ENCODE data around the gene JAZF1.

DNA sequence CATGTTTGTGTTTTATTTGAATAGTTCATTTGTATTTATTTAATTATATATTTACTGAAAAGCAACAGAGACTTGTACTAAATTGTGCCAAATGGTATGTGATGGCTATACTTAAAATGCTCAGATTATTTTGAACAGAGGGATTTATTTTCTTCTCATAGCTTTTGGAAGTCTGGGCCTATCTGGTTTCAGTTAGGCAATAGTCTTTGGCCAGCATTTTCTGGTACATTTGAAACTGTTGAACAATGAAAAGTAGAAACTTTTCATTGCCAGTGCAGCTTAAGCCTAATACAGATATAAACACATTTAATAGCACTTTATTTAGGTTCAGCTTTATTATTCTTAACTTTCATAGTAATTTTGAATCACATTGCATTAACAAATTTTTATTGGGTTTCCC lies 252.6 kb downstream of the JAZF1 start:
- TF ChIP-seq, protein P1, sequence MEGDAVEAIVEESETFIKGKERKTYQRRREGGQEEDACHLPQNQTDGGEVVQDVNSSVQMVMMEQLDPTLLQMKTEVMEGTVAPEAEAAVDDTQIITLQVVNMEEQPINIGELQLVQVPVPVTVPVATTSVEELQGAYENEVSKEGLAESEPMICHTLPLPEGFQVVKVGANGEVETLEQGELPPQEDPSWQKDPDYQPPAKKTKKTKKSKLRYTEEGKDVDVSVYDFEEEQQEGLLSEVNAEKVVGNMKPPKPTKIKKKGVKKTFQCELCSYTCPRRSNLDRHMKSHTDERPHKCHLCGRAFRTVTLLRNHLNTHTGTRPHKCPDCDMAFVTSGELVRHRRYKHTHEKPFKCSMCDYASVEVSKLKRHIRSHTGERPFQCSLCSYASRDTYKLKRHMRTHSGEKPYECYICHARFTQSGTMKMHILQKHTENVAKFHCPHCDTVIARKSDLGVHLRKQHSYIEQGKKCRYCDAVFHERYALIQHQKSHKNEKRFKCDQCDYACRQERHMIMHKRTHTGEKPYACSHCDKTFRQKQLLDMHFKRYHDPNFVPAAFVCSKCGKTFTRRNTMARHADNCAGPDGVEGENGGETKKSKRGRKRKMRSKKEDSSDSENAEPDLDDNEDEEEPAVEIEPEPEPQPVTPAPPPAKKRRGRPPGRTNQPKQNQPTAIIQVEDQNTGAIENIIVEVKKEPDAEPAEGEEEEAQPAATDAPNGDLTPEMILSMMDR (IDR thresholded peaks at IDR 0.05 in 2 of 3, conservative IDR thresholded peaks at IDR 0.05 in 1 of 3; ENCODE audit: borderline replicate concordance in 1 of 3, insufficient read depth in 1 of 3, low read depth in 2 of 3, low read length in 2 of 3), result no peak
- TF ChIP-seq, protein P2, sequence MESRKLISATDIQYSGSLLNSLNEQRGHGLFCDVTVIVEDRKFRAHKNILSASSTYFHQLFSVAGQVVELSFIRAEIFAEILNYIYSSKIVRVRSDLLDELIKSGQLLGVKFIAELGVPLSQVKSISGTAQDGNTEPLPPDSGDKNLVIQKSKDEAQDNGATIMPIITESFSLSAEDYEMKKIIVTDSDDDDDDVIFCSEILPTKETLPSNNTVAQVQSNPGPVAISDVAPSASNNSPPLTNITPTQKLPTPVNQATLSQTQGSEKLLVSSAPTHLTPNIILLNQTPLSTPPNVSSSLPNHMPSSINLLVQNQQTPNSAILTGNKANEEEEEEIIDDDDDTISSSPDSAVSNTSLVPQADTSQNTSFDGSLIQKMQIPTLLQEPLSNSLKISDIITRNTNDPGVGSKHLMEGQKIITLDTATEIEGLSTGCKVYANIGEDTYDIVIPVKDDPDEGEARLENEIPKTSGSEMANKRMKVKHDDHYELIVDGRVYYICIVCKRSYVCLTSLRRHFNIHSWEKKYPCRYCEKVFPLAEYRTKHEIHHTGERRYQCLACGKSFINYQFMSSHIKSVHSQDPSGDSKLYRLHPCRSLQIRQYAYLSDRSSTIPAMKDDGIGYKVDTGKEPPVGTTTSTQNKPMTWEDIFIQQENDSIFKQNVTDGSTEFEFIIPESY (IDR thresholded peaks at IDR 0.05; ENCODE audit: extremely low read depth, insufficient replicate concordance, low read length), result no peak
- TF ChIP-seq FOSL1 (IDR thresholded peaks at IDR 0.05; ENCODE audit: low read depth) (no peak), POLR2A (IDR thresholded peaks at IDR 0.05; ENCODE audit: borderline replicate concordance, extremely low read depth, insufficient read depth, insufficient read length) (no peak), POLR2AphosphoS5 (IDR thresholded peaks at IDR 0.05; ENCODE audit: low read depth, low read length) (no peak), EZH2phosphoT487 (IDR thresholded peaks at IDR 0.05; ENCODE audit: borderline replicate concordance) (no peak), JUND (IDR thresholded peaks at IDR 0.05) (no peak), RAD21 (IDR thresholded peaks at IDR 0.05; ENCODE audit: low read depth) (no peak), YY1 (IDR thresholded peaks at IDR 0.05; ENCODE audit: extremely low read depth, insufficient replicate concordance, low read depth, low read length) (no peak), SIN3A (IDR thresholded peaks at IDR 0.05; ENCODE audit: low read depth) (no peak), ZNF274 (IDR thresholded peaks at IDR 0.05; ENCODE audit: low read depth, low read length) (no peak), EZH2 (IDR thresholded peaks at IDR 0.05) (no peak)
- TF ChIP-seq, protein P3, sequence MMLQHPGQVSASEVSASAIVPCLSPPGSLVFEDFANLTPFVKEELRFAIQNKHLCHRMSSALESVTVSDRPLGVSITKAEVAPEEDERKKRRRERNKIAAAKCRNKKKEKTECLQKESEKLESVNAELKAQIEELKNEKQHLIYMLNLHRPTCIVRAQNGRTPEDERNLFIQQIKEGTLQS (IDR thresholded peaks at IDR 0.05), result no peak
- TF ChIP-seq, protein P4, sequence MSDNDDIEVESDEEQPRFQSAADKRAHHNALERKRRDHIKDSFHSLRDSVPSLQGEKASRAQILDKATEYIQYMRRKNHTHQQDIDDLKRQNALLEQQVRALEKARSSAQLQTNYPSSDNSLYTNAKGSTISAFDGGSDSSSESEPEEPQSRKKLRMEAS (IDR thresholded peaks at IDR 0.05), result no peak
